GM13976 (cell line): ENCODE measurements around the gene NFIA.

ENCODE experiments used
- DNase-seq: peaks from one replicate; pipeline ENCODE4 v3.0.0; 2012; ENCODE audit warnings: low spot score
- CTCF ChIP-seq: IDR thresholded peaks from 2 replicates; pipeline ENCODE4 v1.5.1; 2012; ENCODE audit warnings: borderline replicate concordance, mild to moderate bottlenecking; ENCODE audit not compliant: insufficient read depth; ENCODE audit errors: extremely low read depth, missing control alignments, control extremely low read depth
- in situ Hi-C: fragments of 300-500 bp; cut with MboI; formaldehyde crosslinking; loops from one replicate; pipeline ENCODE4 v1.12.0; 2022; ENCODE audit warnings: low sequenced_read_pairs, mixed read lengths, inconsistent platforms; ENCODE audit not compliant: unreplicated experiment

NFIA gene

GRCh38 chr1:61090546-61091202, 8.3 kb downstream of the NFIA start:
- in situ Hi-C loops: no loop called here
- no peak for TF ChIP-seq CTCF
- no peak for DNase-seq

GRCh38 chr1:61091455-61091854, 9.1 kb downstream of the NFIA start:
- no peak for TF ChIP-seq CTCF
- DNase-seq: no peak
- in situ Hi-C loops: no loop called here

- no peak for DNase-seq
- in situ Hi-C loops: no loop called here
- TF ChIP-seq CTCF: no peak
Measured at GRCh38 chr1:61092642-61093041, 10.3 kb downstream of the NFIA start.

GRCh38 chr1:61093525-61094137, 11.3 kb downstream of the NFIA start:
- no peak for DNase-seq
- in situ Hi-C loops: no loop called here
- TF ChIP-seq CTCF: no peak

- in situ Hi-C loops: no loop called here
- TF ChIP-seq CTCF: no peak
- DNase-seq: no peak
Measured at GRCh38 chr1:61094677-61095469, 12.5 kb downstream of the NFIA start.

- in situ Hi-C loops: no loop called here
- DNase-seq: no peak
- no peak for TF ChIP-seq CTCF
Measured at GRCh38 chr1:61095470-61095812, 13.1 kb downstream of the NFIA start.
